MCF 10A (cell line): Measurements from ENCODE around the gene FSTL3. TPM values are rescaled to one million over a fixed set of nuclear protein-coding genes. Genes with fewer than 3 reads are reported as not detected.

Experiments
- BruUV-seq: library from RNA; stranded (reverse); fragments of 400-500 nt; replicated peaks from 2 replicates; lab custom pipeline; 2021; lab: Mats Ljungman, UMichigan
- CTCF ChIA-PET: fragments of 300-600 bp; sonication (Branson Sonifier 250); formaldehyde crosslinking; extraction: SDS; loops from one replicate; lab custom pipeline; 2021; ENCODE audit warnings: antibody characterized with exemption, inconsistent platforms; lab: Yijun Ruan, JAX
- POLR2A ChIA-PET: fragments of 300-600, 350-650 bp; sonication (Branson Sonifier 250); formaldehyde crosslinking; extraction: SDS; loops from one replicate; lab custom pipeline; 2020; ENCODE audit warnings: antibody characterized with exemption, inconsistent platforms; lab: Yijun Ruan, JAX
- DNase-seq: peaks from one replicate; pipeline ENCODE4 v3.0.0-alpha.2; 2018; ENCODE audit not compliant: unreplicated experiment
- H3K27ac Mint-ChIP-seq: one replicate; pipeline ENCODE4 v1.8.0; 2022; ENCODE audit warnings: mild to moderate bottlenecking, low read depth, mixed read lengths; ENCODE audit not compliant: unreplicated experiment
- H3K27me3 Mint-ChIP-seq: one replicate; pipeline ENCODE4 v1.8.0; 2022; ENCODE audit warnings: mixed read lengths; ENCODE audit not compliant: insufficient read depth, unreplicated experiment
- H3K36me3 Mint-ChIP-seq: one replicate; pipeline ENCODE4 v1.8.0; 2022; ENCODE audit warnings: mild to moderate bottlenecking, moderate library complexity, mixed read lengths; ENCODE audit not compliant: insufficient read depth, unreplicated experiment
- H3K4me1 Mint-ChIP-seq: one replicate; pipeline ENCODE4 v1.8.0; 2022; ENCODE audit warnings: mixed read lengths; ENCODE audit not compliant: insufficient read depth, unreplicated experiment
- H3K4me3 Mint-ChIP-seq: one replicate; pipeline ENCODE4 v1.8.0; 2022; ENCODE audit warnings: mild to moderate bottlenecking, moderate library complexity, mixed read lengths; ENCODE audit not compliant: unreplicated experiment
- H3K9me3 Mint-ChIP-seq: one replicate; pipeline ENCODE4 v1.8.0; 2022; ENCODE audit warnings: mixed read lengths; ENCODE audit not compliant: unreplicated experiment
- CTCF ChIP-seq: fragments of 200-600 bp; IDR thresholded peaks from one replicate; pipeline ENCODE4 v1.8.0; 2022; ENCODE audit warnings: antibody characterized with exemption, mild to moderate bottlenecking; ENCODE audit not compliant: unreplicated experiment
- intact Hi-C: fragments of 100-400 bp; cut with micrococcal nuclease; formaldehyde crosslinking; loops from 2 replicates; pipeline ENCODE4 v1.14.1; 2022
- total RNA-seq: library from RNA; stranded (reverse); gene quantifications from 2 replicates; pipeline ENCODE4 v1.2.3, GENCODE V29; 2022

The FSTL3 gene
- total RNA-seq, 1 experiment from 2014 or later = 183 TPM

DNA sequence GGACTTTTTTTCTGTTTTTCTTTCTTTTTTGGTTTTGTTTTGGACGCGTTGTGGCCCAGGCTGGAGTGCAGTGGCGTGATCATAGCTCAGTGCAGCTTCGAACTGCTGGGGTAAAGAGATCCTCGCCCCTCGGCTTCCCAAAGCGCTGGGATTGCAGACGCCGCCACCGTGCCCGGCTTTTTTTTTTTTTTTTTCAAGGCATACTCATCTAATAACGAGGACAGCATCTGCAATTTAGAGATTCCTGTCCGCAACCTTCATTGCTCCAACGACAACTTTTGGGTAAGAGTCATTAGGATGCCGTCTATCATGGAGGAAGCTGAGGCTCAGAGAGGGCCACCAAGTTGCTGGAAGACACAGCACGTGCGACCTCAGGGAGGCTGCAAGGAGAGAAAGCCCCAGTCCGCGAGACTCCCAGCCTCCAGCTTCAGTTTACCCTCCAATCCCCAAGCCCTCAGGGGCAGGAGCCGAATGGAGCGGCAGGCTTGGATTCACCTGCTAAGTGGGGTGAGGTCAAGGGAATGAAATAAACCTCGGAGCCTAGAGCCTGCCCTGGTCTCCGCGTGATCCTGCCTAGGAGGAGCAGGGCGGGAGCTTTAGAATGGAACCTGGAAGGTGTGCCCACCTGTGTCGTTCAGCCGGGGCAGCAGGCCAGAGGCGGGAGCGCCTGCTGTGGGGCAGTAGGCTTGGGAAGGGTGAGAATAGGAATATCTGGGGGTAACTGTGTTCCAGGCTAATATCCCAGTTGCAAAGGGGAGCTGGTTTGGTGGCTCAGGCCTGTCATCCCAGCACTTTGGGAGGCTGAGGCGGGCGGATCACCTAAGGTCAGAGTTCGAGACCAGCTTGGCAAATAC lies 42.2 kb upstream of the FSTL3 start:
- peaks cover under 1% of the 10 kb centered on the region for H3K4me1 Mint-ChIP-seq
- peak overlapping the region; percentile 84 for H3K4me3 Mint-ChIP-seq
- TF ChIP-seq CTCF = no peak
- H3K27me3 Mint-ChIP-seq = no peaks in the 10 kb centered on the region
- BruUV-seq = no TSS peak
- H3K36me3 Mint-ChIP-seq = peaks cover 18% of the 10 kb centered on the region
- peak overlapping the region; percentile 84 for H3K27ac Mint-ChIP-seq
- no peaks in the 10 kb centered on the region for H3K9me3 Mint-ChIP-seq
- ChIA-PET POLR2A (interaction anchor here (0.6 to 2.5 kb wide), 12 partner anchors 21 to 441 kb away, joined by 3 to 8 read pairs (median 4); partner anchors contain the start of gene CDC34), CTCF (no interaction called here)
- intact Hi-C loops = loop anchor here (2.0 kb wide), 3 partner anchors 25 to 101 kb away; partner anchors contain the start of gene HCN2
- no peak for DNase-seq

DNA sequence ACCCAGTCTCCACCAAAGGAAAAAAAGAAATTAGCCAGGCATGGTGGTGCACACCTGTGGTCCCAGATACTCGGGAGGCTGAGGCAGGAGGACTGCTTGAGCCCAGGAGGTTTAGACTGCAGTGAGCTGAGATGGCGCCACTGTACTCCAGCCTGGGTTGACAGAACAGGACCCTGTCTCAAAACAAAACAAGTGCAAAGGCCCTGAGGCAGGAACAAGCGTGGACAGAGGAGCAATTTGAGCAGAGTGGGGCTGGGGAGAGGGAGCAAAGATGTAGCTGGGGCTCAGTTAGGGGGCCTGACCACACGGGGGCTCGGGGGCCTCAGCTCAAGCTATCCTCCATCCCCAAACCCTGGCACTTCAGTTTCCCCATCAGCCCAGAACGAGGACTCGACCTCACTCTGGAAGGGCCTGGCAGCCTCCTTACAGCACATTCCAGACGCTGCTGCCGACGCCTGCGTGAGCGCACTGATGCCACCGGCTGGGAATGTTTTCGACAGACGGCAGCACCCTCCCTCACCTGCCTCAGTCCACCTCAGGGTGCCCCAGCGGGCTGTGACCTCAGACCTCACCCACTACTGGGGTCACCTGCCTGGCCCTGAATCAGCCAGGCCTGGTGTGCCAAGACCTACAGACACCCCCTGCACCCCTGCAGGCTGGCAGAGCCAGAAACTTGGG lies 41.1 kb upstream of the FSTL3 start:
- no peak overlapping the region for H3K27ac Mint-ChIP-seq
- POLR2A ChIA-PET = no interaction called here
- TF ChIP-seq CTCF = no peak
- DNase-seq = no peak
- BruUV-seq = no TSS peak
- no peak overlapping the region for H3K4me3 Mint-ChIP-seq
- H3K27me3 Mint-ChIP-seq = no peaks in the 10 kb centered on the region
- H3K4me1 Mint-ChIP-seq = peaks cover 7% of the 10 kb centered on the region
- no peaks in the 10 kb centered on the region for H3K9me3 Mint-ChIP-seq
- intact Hi-C loops = no loop called here
- peaks cover 14% of the 10 kb centered on the region for H3K36me3 Mint-ChIP-seq
- CTCF ChIA-PET = no interaction called here

DNA sequence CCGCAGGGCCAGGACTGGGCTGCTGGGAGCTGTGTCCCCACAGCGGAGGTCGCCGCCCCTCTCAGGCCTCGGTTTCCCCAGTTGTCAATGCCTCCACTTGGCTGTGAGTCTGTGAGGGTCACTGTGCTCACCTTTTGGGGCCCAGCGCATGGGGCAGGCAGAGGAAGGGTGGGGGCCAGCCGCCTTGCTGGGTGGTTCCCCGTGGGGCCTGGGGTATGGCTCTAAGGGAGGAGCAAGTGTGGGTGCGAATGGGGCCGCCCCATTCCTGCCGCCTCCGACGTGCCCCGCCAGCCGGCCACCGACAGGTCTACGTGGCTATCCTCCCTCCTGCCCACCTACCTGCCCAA lies 37.3 kb upstream of the FSTL3 start:
- peaks cover 7% of the 10 kb centered on the region for H3K4me1 Mint-ChIP-seq
- TF ChIP-seq CTCF = no peak
- no peaks in the 10 kb centered on the region for H3K36me3 Mint-ChIP-seq
- H3K27me3 Mint-ChIP-seq = no peaks in the 10 kb centered on the region
- CTCF ChIA-PET = no interaction called here
- POLR2A ChIA-PET = no interaction called here
- DNase-seq = no peak
- H3K27ac Mint-ChIP-seq = peak overlapping the region; percentile 32
- no TSS peak for BruUV-seq
- no peaks in the 10 kb centered on the region for H3K9me3 Mint-ChIP-seq
- intact Hi-C loops = no loop called here
- H3K4me3 Mint-ChIP-seq = peak overlapping the region; percentile 68
